GM18511 (cell line): Measurements from ENCODE around the gene FBXL16.

Experiments used
- ATAC-seq: cut with Tn5 transposase; IDR thresholded peaks from one replicate; pipeline ENCODE4 v1.9.1; 2021; ENCODE audit warnings: mild to moderate bottlenecking, moderate library complexity; ENCODE audit not compliant: unreplicated experiment

FBXL16 gene

DNA sequence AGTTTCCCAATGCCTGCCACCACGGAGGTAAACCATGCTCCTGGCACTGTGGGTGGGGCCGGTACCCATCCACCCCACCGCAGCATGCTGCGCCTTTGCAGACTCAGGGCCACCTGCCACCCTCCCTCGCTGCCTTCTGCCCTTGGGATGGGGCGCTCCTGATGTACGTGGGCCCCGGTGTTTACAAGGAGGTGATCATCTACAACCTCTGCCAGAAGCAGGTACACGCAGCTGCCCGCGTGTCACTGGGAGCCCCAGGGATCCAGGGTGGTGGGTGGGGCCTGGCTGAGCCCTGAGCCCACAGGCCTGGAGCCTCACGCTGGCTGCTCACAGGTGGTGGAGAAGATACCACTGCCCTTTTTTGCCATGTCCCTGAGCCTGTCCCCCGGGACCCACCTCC is 39.0 kb downstream of the FBXL16 start:
- ATAC-seq, result no peak

DNA sequence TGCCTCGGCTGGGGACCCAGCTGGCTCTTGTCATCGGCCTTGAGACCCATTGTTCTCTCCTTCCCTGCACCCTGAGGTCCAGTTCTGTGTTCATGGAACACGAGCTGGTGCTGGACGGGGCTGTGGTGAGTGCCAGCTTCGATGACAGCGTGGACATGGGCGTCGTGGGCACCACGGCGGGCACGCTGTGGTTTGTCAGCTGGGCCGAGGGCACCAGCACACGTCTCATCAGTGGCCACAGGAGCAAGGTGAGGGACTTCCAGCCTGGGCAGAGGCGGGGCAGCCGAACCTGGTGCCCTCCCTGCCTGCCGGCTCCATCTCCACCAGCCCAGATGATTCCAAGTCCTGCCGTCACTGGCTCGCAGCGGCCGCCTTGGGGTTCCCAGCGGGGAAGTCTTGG is 43.0 kb downstream of the FBXL16 start:
- no peak for ATAC-seq

DNA sequence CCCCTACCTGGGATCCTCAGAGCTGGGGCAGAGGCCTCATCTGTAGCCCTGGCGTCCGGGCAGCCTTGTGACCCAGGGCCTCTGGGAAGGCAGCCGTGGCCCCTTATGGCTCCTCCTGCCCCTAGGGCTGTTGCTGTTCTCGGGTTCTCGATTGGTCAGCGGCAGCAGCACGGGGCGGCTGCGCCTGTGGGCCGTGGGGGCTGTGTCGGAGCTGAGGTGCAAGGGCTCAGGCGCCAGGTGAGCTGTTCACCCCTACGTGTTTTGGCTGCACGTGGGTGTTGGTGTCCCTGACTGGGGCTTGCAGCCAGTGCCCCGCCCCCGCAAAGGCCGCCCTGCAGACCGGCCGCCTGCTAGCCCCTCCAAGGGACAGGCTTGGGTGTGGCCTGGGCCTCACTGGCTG is 43.5 kb downstream of the FBXL16 start:
- ATAC-seq, result no peak

DNA sequence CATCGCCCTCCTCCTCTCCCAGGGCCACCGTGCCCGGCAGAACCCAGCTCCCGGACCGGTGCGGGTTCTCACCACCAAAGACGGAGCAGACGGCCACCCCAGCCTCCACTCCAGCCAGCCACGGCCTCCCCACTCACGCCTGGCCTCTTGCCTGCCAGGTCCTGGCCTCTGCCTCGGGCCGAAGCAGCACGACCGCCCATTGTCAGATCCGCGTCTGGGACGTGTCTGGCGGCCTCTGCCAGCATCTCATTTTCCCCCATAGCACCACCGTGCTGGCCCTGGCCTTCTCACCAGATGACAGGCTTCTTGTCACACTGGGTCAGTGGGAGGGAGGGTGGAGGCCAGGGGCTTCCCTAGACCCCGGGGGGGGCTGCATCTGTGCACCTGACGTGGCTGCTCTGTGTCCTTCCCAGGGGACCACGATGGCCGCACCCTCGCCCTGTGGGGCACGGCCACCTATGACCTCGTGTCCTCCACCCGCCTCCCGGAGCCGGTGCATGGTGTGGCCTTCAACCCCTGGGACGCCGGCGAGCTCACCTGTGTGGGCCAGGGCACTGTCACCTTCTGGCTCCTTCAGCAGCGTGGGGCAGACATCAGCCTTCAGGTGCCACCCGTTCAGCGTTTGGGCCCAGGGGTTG is 44.3 kb downstream of the FBXL16 start:
- peak; percentile 9 for ATAC-seq

DNA sequence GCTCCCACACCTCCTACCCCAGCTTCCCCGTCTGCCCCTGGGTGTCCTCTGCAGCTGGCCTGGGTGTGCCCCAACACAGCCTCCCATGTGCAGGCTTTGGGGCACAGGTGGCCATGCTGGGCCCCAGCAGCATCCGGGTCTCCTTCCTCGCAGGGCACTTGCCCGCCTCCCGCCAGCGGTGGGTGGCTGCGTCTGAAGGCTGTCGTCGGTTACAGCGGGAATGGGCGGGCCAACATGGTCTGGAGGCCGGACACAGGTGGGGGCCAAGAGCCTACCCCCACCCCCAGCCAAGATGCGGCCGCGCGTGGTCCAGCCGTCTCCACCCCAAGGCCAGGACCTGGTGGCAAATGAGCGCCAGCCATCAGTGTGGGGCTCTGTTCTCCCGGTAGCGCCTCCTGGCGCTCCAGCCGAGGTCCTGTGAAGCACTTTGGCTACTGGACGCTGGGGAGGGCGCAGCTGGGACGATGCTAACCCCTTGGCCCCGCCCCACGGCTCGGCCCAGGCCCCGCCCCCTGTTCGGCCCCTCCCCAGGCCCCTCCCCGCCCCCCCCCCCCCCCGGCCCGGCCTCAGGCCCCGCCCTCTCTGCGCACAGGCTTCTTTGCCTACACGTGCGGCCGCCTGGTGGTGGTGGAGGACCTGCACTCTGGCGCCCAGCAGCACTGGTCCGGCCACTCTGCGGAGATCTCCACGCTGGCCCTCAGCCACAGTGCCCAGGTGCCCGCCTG is 45.0 kb downstream of the FBXL16 start:
- peak; percentile 75 for ATAC-seq

DNA sequence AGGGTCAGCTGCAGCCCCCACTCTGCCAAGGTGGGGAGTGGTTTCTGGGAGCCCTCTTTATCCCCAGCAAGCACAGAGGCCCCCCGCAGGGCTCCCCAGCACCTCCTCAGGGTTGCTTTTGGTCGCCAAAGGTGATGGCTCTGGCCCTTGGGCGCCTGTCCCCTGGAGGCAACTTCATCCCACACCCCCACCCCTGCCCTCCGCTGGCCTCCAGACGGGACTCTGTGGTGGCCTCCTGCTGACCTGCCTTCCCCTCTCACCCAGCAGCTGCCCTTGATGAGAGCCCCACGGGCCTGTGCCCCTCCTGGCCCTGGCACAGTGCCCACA is 45.5 kb downstream of the FBXL16 start:
- ATAC-seq, result no peak

DNA sequence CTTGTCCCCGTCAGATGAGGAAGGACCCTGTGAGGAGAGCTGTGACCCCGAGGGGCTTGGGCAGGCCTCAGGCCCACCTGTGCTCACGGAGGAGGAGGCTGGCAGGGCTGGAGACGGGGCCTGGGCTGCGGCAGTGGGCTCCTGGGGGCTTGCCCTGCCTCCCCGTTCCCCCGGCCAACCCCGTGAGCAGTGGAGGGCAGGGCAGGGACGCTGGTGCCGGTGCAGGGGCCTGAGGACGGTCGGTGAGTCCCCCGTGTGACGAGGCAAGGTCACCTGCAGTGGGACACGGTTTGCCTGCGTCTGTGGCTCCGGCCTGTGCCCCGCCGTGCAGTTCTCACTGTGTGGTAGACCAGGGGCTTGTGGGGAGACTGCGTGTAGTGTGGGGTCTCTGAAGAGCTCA is 46.0 kb downstream of the FBXL16 start:
- no peak for ATAC-seq

DNA sequence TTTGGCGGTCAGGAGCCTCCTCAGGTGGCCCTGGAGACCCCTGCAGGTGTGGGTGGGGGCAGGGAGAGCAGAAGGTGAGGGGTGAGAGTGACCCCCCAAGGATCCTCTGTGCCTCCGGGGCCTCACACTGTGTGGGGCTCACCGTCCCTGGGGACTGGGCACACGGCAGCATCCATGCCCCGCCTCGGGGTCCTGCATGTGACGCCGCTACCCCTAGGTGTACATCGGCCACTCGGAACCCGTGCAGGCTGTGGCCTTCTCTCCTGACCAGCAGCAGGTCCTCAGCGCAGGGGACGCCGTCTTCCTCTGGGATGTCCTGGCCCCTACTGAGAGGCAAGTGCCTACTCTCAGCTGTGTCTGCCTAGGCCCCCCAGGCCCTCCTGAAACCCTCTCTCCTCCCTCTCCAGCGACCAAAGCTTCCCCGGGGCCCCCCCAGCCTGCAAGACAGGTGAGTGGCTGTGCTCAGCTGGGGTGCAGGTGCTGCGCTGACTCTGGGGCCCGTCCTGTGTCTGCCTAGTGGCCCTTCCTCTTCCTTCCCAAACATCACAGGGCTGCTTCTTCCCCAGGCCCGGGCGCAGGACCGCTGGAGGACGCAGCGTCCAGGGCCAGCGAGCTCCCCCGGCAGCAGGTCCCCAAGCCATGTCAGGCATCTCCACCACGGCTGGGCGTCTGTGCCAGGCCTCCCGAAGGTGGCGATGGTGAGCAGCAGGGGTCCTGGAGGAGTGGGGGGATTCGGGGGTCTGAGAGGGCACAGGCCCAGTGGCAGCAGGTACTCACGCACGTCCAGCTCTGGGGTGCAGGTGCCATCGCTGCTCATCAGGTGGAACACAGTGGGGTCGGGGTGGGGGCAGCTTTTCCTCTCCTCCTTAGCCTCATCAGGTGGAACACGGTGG is 46.7 kb downstream of the FBXL16 start:
- ATAC-seq, result no peak

DNA sequence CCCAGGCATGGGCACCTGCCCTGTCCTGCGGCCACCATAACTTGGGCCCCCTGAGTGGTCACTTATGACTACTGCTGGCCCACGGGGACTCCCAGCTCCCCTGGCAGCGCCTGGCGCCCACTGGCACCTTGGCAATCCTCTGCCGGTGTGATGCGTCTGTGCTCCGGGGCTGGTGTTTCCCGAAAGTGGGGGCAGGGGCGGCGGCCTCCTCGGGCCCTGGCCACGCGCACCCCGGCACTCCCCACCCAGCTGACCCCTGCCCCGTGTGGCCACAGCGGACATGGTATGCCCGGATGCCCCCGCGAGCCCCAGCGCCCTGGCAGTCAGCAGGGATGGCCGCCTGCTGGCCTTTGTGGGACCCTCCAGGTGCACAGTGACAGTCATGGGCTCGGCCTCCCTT is 48.1 kb downstream of the FBXL16 start:
- no peak for ATAC-seq

DNA sequence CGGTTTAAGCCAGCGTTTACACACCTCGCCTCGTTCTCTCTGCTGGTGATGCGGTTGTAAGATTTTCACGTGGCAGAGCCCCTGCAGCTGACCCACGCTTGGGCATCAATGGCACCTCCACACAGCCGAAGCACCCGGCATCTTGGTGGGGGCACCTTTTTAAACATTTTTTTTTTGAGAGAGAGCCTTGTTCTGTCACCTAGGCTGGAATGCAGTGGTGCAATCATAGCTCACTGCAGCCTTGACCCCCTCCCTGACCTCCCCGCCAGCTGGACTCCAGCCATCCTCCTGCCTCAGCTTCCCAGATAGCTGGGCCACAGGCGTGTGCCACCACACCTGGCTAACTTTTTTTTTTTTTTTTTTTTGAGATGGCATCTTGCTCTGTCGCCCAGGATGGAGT is 51.6 kb downstream of the FBXL16 start:
- no peak for ATAC-seq

DNA sequence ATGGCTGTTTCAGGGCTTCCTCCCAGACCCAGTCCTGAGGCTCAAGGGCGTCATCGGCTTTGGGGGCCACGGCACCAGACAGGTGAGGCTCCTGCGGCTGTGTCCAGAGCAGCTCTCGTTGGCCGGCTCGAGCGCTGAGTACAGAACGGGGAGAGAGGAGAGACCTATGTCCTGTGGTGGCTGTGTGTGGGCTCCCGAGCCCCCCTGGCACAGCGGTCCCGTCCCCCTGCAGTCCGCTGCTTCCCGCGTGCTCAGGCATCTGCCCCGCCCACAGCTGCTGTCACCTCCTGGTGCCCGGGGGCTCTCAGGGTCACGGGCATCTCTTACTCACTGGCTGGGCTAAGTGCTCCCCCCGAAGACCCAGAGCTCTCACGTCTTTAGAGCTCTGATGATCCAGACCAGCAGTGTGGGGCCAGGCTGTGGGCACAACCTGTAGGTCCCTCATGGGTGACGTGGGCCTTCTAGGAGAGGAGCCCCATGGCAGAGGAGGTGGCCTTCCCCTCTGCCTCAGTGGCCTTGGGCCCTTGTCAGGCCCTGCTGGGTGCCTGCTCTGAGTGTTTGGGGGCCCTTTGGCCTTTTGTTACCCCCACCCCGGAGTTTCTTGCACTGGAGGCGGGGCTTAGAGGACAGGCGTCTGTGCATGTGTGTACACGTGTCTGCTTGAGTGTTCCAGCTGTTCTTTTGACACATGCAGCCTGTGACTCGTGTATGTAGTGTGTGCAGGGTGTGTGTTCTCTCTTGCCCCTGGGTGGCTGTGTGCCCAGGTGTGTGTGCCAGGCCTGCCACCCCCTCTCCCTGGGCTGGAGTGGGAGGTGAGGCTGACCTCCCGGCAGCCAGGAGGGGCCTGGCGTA is 52.9 kb downstream of the FBXL16 start:
- no peak for ATAC-seq

DNA sequence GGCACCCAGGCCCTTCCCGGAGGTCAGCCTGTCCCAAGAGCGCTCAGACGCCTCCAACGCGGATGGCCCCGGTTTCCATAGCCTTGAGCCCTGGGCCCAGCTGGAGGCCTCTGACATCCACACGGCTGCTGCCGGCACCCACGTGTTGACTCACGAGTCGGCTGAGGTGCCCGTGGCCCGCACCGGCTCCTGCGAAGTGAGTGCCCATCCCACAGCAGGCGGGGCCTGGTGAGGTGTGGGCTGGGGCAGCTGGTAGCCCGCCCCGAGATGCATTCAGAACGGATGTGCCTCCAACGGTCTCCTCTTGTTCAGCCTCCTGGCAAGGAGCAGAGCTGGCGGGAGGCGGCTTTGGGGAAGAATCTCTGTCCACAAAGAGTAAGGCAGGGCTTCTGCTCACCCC is 53.8 kb downstream of the FBXL16 start:
- no peak for ATAC-seq

DNA sequence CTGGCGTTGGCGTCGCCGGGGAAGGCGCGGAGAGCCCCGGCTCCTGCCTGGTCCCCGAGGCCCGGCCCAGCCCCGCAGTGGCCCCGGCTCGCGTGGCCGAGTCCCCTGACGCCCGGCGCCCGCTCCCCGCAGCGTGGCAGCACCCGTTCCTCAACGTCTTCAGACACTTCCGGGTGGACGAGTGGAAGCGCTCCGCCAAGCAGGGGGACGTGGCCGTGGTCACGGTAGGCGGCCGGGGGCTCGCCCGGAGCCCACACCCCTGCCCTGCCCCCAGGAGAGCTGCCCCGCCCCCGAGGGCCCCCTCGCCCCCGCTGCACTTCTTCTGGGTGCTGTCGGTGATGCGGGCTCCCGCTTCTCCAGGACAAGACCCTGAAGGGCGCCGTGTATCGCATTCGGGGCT is 56.0 kb downstream of the FBXL16 start:
- ATAC-seq, result peak; percentile 15

DNA sequence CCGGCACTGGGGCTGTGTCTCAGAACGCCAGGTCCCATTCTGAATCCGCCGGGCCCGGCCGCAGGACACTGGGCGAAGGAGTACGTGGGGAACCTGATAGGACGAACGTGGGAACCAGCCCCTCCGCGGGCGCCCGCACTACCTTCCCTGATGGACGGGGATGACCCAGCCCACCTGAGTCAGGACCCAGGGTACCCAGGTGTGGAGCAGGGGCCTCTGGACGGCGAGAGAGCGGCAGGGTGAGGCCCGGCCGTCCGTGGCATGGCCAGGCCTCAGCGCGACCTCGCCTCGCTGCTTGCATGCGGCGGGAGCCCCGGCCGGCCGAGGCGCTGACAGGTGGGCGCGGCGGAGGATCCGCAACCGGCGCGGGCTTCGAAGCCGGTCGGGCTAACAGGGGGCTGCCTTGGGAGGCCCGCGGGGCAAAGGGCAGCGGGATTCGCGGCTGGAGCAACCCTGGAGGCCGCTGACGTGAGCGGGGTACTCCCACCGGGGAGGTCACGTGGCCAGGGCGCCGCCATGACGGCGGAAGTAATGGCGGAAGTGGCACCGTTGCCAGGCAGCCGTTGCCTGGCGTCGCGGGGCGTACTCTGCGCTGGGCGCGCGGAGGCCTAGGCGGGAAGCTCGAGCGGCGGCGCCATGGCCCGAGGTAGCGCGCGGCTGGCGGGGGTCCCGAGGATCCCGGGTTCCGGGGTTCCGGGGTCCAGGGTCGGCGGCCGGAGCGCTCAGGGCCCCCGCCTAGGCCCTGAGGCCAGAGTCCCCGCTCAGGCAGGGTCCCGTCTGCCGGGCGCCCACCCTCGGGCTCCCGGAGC is 56.6 kb downstream of the FBXL16 start, which contains the start of gene WDR90:
Gene WDR90 (plus strand): TSS at position 585 of the 809 bp plus-strand sequence. CDS start 52 bp downstream, at position 637.
- ATAC-seq, result peak; percentile 91

DNA sequence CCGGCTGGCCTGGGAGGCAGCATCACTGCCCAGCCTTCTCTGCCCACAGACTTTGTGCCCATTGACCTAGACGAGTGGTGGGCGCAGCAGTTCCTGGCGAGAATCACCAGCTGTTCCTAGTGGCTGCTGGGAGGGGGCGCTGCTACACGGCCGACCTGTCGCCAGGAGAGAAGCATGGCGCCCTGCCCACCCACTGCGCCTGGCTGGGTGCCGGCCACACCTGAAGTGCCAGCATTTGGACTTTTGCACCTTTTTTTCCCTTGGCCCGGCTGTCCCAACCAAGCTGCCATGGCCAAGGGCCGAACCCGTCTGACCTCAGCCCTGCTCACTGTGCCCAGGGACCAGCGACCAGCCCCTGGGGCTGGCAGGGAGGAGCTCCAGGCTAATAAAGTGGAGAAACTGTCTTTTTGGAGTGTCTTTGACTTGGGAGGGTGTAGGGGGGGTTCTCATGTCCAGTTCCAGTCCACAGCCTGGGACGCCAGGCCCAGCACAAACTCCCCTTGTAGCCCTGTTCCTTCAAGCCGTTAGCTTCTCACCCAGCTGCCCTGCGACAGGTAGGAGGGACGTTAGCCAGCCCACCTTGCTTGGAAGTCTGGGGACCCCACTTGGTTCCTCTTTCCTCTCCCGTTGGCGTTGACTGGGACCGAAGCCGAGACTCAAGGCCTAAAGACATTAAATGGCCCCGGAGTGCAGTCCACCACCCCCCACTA is 57.4 kb downstream of the FBXL16 start:
- ATAC-seq, result no peak

DNA sequence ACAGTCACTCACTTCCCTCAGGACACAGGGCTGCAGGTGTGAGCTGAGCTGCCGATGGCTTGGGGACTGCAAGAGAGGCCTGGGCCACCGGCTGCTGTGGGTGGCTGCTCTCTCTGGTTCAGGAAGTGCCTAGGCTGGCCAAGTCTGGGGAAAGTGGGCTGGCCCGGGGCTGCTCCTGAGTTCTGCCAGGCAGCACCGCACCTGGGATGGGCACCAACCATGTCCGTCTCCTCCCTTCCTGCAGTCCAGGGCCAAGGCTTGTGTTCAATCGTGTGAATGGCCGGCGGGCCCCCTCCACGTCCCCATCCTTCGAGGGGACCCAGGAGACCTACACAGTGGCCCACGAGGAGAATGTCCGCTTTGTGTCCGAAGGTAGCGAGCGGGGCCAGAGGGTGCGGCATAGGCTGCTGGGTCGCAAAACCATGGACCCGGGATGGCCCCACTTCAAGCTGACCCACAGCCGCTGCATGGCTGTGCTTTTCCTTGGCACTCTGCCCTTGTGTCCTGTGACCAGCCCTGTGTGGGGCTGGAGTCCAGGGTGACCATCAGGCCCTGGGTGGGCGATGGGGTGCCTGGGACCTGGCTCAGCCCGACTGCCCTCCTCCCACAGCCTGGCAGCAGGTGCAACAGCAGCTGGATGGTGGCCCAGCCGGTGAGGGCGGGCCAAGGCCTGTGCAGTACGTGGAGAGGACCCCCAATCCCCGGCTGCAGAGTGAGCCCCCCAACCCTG is 58.3 kb downstream of the FBXL16 start:
- no peak for ATAC-seq

DNA sequence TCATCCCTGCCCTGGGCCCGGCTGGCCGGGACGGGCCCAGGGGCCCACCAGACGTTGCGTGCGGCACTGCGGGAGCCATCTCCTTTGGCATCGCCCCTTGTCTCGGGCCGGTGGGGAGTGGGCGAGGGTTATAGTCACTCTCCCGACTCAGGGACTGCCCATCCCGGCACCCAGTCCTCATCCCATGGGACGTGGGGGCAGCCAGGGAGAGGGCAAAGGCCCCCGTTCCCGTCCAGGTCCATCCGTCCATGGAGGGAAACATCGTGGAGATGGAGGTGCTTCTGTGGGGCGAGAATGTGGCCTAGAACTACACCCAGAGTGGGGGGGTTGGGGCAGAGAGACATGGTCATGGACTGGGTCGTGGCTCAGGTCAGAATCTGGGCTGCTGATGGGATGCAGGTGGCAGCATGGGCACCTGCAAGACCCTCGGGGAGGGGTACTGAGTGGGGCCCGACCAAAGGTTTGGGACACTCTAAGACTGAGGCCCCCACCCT is 58.9 kb downstream of the FBXL16 start:
- no peak for ATAC-seq

DNA sequence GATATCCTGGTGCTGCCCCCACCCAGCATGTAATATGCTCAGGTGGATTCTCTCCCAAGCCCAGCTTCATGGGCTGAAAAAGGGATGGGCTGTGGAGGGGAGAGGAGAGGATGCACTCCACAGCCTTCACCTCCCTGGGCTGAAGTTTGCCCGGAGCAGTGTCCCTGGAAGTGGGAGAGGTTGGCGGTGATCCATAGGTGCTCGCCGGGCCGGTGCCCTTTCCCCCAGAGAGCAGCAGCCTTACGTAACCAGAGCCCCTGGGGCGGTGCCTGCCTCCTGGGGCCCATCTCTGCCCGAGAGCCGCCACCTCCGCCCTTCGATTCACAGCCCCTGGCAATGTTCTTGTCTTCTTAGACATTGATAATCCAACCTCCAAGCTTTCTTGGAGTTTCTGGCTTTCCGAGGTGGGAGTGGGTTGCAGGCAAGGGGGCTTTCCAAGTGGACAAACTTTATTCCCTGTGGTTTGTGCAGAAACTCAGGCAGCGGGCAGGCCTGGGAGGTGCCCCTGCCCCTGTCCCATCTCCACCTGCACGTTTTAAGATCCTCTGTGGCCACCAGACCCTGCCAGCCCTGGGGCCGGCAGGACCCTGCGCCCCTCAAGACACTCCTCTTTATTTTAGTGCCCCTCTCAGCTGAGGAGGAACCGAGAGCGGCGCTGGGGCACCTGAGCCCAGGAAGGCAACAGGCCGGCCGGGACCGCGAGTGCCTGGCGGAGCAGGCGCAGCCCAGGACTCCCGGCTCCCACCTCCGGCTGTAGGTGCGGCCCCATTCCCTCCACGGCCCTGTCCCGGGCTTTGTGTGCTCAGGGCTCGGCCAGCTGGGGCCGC is 59.5 kb downstream of the FBXL16 start:
- ATAC-seq, result no peak
